ENCODE measurements around the gene CACTIN. TPM values are rescaled to one million over a fixed set of nuclear protein-coding genes. Genes with fewer than 3 reads are reported as not detected.

Gene CACTIN
- total RNA-seq, 3 donors from 2014 or later: 21.8 to 30.5 (median 27.5) TPM

- no peak for DNase-seq (ENCODE audit: low spot score in 2 of 2)
- Histone ChIP-seq H3K27me3 (no peaks in the 10 kb centered on the region), H3K4me3 (no peak overlapping the region), H3K36me3 (peaks cover 7% of the 10 kb centered on the region), H3K9me3 (no peaks in the 10 kb centered on the region), H3K27ac (no peak overlapping the region), H3K4me1 (peaks cover 5 to 10% of the 10 kb centered on the region in 2 donors)
- intact Hi-C loops (cut with DNase I; ENCODE audit: low total_unique reads): loop anchor here (10.0 kb wide), 1 partner anchor 652 kb away; the partner anchor contains the start of genes FSD1 and TMIGD2
- TF ChIP-seq CTCF (IDR thresholded peaks at IDR 0.05) (no peak), POLR2A (IDR thresholded peaks at IDR 0.05) (no peak), POLR2AphosphoS5 (IDR thresholded peaks at IDR 0.05) (no peak)
These were observed 26.6 kb upstream of the CACTIN start for GRCh38 chr19:3653081-3653795.

- H3K9me3 ChIP-seq: no peaks in the 10 kb centered on the region
- intact Hi-C loops (cut with DNase I; ENCODE audit: low total_unique reads): loop anchor here (10.0 kb wide), 1 partner anchor 652 kb away; the partner anchor contains the start of genes FSD1 and TMIGD2
- H3K4me3 ChIP-seq: no peak overlapping the region
- no peak for TF ChIP-seq POLR2AphosphoS5 (IDR thresholded peaks at IDR 0.05)
- no peak for TF ChIP-seq POLR2A (IDR thresholded peaks at IDR 0.05)
- no peak for TF ChIP-seq CTCF (IDR thresholded peaks at IDR 0.05)
- H3K36me3 ChIP-seq: peaks cover 7% of the 10 kb centered on the region
- peaks cover 5 to 10% of the 10 kb centered on the region in 2 donors for H3K4me1 ChIP-seq
- H3K27ac ChIP-seq: no peak overlapping the region
- no peaks in the 10 kb centered on the region for H3K27me3 ChIP-seq
- no peak for DNase-seq (ENCODE audit: low spot score in 2 of 2)
These were observed 25.8 kb upstream of the CACTIN start for GRCh38 chr19:3652422-3652821.

GRCh38 chr19:3651684-3652083, 25.1 kb upstream of the CACTIN start:
- intact Hi-C loops (cut with DNase I; ENCODE audit: low total_unique reads): loop anchor here (10.0 kb wide), 1 partner anchor 653 kb away; the partner anchor contains the start of genes FSD1 and TMIGD2
- no peaks in the 10 kb centered on the region for H3K9me3 ChIP-seq
- no peak for TF ChIP-seq POLR2AphosphoS5 (IDR thresholded peaks at IDR 0.05)
- DNase-seq (ENCODE audit: low spot score in 2 of 2): no peak
- peaks cover under 1% of the 10 kb centered on the region for H3K36me3 ChIP-seq
- H3K4me1 ChIP-seq: peaks cover 5 to 10% of the 10 kb centered on the region in 2 donors
- no peak overlapping the region for H3K4me3 ChIP-seq
- no peak overlapping the region for H3K27ac ChIP-seq
- H3K27me3 ChIP-seq: no peaks in the 10 kb centered on the region

- peak in 1 of 2 donors; percentile 70 for DNase-seq (ENCODE audit: low spot score in 2 of 2)
These were observed 23.3 kb upstream of the CACTIN start for GRCh38 chr19:3649888-3650287.

More at GRCh38 chr19:3649888-3650287, 23.3 kb upstream of the CACTIN start:
- no peaks in the 10 kb centered on the region for H3K9me3 ChIP-seq
- H3K36me3 ChIP-seq: no peaks in the 10 kb centered on the region
- peaks cover 5 to 10% of the 10 kb centered on the region in 2 donors for H3K4me1 ChIP-seq
- TF ChIP-seq POLR2A (IDR thresholded peaks at IDR 0.05) (no peak), POLR2AphosphoS5 (IDR thresholded peaks at IDR 0.05) (no peak), CTCF (IDR thresholded peaks at IDR 0.05) (no peak)
- no peak overlapping the region for H3K27ac ChIP-seq
- H3K4me3 ChIP-seq: peak overlapping the region in 1 of 3 donors; percentile 19
- intact Hi-C loops (cut with DNase I; ENCODE audit: low total_unique reads): loop anchor here (10.0 kb wide), 1 partner anchor 655 kb away; the partner anchor contains the start of genes FSD1 and TMIGD2
- H3K27me3 ChIP-seq: no peaks in the 10 kb centered on the region
